Endometrium (tissue), 2 donors: ENCODE data around the gene ZBTB25.

ENCODE experiments used
- FAIRE-seq: peaks from 2 replicates; lab custom pipeline; 2012; peaks lifted over from hg19 to GRCh38; lab: Jason Lieb, UNC
- donor health status: control.
- donor health status: control.

The ZBTB25 gene

GRCh38 chr14:64516969-64517368, 13.3 kb upstream of the ZBTB25 start:
- FAIRE-seq: no peak

GRCh38 chr14:64515053-64515452, 11.4 kb upstream of the ZBTB25 start:
- FAIRE-seq: peak; percentile 66

- no peak for FAIRE-seq
Measured at GRCh38 chr14:64513271-64513670, 9.6 kb upstream of the ZBTB25 start.

DNA sequence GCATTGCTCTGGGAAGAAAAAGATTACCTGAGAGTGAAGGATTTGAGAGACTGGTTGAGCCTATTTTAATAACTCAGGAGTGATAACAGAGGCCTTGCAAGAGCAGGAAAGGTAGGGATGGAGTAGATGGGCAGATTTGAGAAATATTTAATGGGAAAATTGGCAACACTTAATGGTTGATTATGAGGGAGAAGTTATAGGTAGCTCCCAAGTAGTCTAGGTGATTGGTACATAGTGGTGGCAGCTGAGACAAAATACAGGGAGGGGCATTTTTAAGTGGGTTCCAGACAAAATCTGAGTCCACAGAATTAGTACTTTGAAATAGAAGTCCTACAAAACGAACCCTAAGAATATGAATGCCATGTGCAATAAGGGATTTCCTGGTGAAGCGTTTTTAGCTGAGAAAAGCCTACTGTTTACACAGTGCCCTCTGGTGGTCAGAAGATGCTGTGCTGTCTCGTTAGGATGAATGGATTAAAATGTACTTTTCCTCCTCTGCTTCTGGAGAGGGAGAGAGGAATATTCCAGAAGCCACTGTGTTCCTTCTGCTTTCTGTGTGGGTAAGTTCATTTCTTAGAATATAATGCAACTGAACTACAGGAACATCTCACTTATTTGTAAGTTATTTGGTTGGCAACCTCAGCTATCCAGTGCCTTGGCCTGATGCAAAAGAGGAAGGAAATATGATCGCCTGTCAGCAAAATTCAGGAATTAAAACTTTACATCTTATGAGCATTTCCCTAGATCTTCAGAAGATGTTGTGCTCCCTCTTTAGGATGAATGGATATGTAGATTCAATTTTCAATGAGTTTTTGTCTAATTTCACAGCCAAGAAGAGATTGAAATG, 7.4 kb upstream of the ZBTB25 start:
- no peak for FAIRE-seq

DNA sequence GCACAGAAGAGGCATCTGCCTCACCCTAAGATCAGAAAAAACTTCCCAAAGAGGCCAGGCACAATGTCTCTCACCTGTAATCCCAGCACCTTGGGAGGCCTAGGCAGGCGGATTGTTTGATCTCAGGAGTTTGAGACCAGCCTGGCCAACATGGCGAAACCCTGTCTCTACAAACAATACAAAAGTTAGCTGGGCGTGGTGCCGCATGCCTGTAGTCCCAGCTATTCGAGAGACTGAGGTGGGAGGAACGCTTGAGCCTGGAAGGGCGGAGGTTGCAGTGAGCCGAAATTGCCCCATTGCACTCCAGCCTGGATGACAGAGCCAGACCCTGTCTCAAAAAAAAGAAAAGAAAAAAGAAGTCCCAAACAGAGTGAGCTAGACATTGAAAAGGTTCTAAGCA, 5.4 kb upstream of the ZBTB25 start:
- FAIRE-seq: no peak

GRCh38 chr14:64508215-64508776, 4.7 kb upstream of the ZBTB25 start:
- FAIRE-seq: no peak

DNA sequence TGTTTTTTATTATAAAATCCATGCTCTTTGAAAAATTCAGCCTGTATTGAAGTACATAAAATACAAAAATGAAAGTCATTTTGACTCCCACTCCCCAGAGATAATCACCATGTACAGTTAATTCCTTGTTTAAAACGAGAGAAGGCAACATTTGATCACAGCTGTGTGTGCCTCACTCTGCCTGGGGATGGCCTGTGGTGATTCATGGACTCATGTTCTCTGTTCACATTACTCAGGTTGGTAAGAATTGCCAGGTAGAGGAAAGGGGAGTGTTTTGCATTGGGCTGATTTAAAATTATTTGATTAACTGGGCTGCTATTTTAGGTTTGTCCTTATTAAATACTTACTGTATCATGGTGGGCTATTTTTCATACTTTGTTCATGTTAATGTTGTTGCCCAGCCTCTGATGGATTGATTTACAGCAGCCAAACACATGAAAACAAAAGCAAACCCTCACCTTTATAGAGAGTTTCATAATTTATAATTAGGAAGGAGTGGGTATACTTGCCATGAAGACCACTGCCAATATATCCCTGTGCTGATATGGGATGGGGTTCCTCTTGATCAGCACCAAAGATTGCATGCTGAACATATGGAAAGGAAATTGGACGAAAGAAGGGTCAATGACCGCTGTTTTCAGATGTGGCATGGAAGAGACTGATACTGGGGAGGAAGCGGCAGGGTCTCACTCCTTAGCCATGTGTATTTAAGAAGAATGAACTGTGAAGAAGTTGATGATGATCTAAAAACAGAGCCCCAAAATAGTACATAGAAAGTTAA, 3.9 kb upstream of the ZBTB25 start:
- FAIRE-seq: no peak

DNA sequence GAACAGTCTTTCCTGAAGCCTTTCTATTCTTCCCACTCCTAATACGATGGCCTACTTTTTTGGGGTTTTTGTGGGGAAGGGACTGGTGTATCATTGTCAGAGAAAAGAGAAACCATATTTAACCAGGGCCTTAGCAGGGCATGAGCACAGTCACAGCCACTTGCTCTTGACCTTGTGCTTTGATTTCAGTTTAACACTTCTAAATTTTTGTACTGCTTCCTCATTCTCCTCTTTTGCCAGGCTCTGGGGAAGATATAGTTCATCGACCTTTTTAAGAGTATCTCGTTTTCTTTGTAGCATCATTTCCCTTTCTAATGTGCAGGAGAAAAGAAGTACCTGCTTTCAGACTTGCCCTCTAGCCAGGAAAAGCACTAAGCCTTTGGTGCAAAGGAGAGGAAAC, 3.1 kb upstream of the ZBTB25 start:
- FAIRE-seq: no peak

- no peak for FAIRE-seq
Measured at GRCh38 chr14:64504897-64505794, 1.5 kb upstream of the ZBTB25 start.

DNA sequence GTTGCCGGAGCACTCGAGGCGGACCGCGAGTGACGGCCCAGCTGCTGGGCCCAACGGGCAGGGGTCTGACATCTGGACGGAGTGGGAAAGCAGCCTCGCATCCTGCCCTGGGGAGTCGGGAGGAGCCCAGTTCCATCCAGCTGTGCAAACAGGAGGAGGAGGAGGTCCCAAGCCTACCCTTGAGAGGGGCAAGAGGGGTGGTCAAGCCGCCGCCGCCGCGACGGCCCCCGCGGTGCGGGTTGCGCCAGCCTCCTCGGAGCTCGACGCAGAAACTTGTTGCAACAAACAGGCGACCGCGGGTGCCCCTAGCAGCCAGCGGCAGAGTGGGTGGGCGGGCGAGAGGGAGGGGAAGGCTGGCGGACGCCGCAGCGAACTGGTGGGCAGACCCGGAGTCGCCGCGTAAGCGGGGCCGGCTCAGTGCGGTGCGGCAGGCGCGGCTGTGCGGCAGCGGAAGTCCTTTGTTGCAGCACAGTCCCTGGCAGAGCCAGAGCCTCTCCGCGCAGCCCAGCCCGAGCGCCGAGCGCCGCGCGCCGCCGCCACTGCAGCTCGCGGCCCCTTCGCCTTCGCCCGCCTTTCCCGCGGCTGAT, 765 bp upstream of the ZBTB25 start, which contains the start of gene ZBTB1:
ZBTB1 (plus strand) TSS at position 461 of the 587 bp plus-strand sequence. CDS start 16,735 bp downstream, outside the sequence.
- FAIRE-seq: no peak

DNA sequence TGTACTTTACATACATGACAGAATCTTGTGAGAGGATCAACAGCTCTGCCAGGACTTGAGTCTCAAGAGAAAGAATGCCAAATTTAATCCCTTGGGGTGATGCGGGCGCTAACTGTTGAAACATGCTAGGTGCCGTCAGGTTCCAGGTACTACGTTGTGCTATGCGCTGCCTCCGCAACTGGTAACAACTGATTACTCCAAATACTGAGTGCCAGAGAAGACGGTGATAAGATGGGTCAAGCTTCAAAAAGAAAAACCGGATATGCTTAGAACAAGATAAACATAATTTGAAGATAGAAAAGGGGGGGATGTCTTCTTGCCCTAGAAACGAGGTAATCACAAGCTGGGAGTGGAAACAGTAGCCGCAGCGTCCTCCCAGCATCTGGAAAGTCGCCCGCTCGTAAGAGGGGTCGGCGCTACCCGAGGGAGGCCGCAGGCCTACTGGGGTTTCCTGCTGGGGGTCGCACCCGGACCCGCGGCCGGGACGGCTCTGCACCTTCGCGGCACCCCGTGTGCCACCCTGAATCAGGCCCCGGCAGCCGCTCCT, 678 bp downstream of the ZBTB25 start:
- no peak for FAIRE-seq

DNA sequence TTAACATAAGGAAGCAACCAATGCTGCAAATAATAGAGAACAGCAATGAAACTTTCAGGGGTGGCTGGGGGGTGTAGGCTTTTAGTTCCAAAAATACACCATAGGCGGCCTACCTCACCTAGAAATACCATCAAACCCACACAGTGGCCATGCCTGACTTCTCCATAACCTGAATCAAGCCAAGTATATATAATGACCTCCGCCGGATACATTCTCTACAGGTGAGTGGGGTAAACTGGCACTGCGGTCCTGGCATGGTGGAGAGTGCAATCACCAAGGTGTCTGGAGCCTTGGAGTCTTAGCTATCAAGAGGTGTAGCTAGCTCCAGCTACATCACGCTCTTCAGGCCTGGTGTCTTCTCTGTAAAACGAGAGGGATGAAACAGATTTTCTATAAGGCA, 1.2 kb downstream of the ZBTB25 start:
- FAIRE-seq: no peak

- no peak for FAIRE-seq
Measured at GRCh38 chr14:64501411-64502171, 2.0 kb downstream of the ZBTB25 start.

DNA sequence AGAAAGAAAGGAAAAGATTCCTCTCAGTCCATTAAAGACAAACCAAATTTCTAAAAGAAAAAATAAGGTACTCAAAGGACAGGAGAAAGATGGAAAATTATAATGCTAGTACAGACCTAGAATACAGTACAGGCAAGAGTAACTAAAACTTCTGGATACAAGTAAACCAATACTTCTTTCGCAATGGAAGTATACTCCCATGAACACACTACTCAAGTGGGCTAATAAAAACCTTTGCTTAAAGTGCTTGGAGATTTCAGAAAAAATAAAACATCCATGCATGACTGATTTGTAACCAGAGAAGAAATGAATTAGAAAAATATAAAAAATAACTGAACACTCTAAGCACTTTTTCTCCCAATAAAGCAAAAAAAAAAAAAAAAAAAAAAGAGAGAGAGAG, 3.5 kb downstream of the ZBTB25 start:
- FAIRE-seq: no peak

DNA sequence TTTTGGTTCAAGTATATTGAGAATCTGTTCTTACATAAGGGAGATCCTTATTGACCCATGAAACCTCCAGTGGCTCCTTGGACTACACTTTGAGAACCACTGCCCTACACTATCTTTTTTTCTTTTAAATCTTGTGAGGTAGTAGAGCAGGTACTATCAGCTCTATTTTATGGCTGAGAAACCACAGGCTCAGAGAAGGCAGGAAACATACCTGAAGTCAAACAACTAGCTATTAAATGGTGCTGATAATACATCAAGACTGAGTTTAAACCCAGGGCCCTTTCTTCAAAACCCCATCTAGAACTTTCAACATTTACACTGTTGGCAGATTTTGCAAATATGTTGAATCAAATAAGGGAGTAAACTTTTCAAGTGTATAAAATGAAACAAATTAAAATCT, 6.9 kb downstream of the ZBTB25 start:
- no peak for FAIRE-seq

DNA sequence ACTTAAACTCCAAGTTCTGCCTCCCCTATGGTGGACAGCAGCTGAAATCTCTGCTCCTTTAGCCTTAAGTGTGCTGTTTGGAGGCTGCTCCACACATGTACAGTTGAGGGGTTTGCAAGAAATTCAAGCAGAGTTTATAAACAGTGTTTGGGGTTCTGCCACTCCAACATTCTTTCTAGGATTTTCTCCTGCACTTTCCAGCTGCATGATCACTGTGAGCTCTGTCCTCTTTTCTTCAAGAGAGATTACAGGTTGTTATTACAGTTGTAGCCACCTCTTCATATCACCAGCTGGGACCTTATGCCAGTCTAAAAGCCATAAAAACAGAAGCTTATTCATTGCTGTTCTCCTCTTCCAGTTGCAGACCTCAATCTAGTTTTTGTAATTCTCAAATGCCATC, 8.4 kb downstream of the ZBTB25 start:
- FAIRE-seq: no peak

DNA sequence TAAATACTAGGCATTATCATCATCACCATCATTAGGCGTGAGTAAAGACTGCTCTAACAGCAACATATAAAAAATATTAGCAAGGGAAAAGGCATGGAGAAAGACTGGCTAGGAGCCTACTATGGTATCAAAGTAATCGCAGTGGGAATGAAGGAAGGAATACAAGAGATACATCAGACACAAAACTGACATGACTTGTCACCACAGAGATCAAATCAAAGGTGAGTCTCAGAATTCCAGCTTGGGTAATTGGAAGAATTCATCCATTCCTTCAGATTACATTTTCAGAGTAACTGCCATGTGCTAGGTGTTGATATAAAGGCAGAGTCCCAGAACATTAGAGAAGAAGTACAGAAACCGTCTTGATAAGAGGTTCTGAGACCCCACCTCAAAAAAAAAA, 10.2 kb downstream of the ZBTB25 start:
- no peak for FAIRE-seq

DNA sequence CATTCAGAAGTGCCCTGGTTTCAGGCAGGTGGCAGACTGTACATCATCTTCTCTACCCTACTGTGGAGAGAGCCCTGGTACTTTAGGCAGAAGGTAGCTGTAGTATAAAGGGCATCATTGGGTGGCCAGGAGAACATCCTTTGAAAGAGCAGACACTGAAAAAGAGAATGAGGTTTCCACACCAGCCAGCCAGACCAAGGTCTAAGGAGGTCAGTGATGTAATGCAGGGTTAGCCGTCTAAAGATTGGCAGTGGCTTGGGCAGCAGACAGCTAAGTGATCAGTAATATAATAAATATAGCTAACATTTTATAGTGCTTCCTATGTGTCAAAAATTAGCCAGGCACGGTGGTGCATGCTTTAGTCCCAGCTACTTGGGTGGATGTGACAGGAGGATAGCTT, 12.0 kb downstream of the ZBTB25 start:
- no peak for FAIRE-seq

- no peak for FAIRE-seq
Measured at GRCh38 chr14:64488590-64489099, 15.0 kb downstream of the ZBTB25 start.

- peak; percentile 97 for FAIRE-seq
Measured at GRCh38 chr14:64478634-64479250, 24.9 kb downstream of the ZBTB25 start.
